Fibroblast of the aortic adventitia (primary cell): Measurements from ENCODE around the gene PPP2R2C. TPM values are rescaled to one million over a fixed set of nuclear protein-coding genes. Genes with fewer than 3 reads are reported as not detected.

ENCODE experiments used
- DNase-seq: peaks from one replicate; pipeline ENCODE4 v3.0.0-alpha.2; 2010; ENCODE audit warnings: low read depth
- H3K4me3 ChIP-seq: 2 replicates; pipeline ENCODE4 v1.5.1; 2011; ENCODE audit warnings: low read depth, mild to moderate bottlenecking, control low read depth, low read length, moderate library complexity
- CTCF ChIP-seq: IDR thresholded peaks from 2 replicates; pipeline ENCODE4 v1.5.1; 2011; ENCODE audit warnings: mild to moderate bottlenecking, low read length, control low read depth, inconsistent platforms; ENCODE audit not compliant: insufficient read depth
- total RNA-seq: library from RNA; depleted of rRNA; stranded (reverse); fragments of >200 nt; gene quantifications from 2 replicates; pipeline ENCODE4 v1.2.3, GENCODE V29; 2012; ENCODE audit warnings: low replicate concordance

Gene PPP2R2C
- total RNA-seq, 1 donor, result not detected

DNA sequence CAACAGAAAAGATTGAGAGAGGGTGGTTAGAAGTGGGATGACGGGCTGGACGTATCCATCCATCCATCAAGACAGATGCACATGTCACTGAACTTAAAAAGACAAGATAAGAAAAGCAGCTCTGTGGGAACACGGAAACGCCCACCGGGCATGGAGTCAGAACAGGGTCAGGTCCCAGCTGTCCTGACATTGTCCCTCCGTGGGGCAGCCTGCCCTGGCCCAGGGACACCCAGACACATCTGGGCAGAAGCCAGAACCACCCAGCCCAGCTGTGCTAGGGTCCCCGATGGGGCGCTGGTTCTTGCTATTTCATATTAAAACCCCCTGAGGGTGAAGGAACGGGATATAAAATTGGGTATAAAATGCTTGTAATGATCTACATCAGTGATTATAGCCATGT lies 88.5 kb downstream of the PPP2R2C start:
- no peak for TF ChIP-seq CTCF

DNA sequence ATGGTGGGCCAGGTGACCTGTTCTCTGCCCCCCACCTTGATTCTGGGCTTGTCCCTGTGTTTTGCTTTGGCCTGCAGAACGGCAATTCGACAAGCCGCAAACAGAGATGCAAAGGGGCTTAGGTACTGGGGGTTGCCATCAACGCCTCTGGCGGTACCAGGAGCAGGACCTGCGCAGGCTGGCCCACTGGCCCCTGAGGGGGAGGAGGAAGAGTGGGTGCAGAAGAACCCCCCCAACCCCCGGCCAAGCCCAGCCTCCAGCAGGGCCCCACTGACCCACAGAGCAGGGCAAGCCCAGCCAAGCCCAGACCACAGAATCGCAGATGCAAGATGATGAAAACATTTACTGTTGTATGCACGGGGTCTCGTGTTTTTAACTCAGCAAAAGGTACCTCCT lies 89.4 kb downstream of the PPP2R2C start:
- no peak for DNase-seq
- no peak for TF ChIP-seq CTCF
- no peak overlapping the region for H3K4me3 ChIP-seq

More for the DNA sequence above, 88.5 kb downstream of the PPP2R2C start:
- no peak for DNase-seq
- no peak overlapping the region for H3K4me3 ChIP-seq

DNA sequence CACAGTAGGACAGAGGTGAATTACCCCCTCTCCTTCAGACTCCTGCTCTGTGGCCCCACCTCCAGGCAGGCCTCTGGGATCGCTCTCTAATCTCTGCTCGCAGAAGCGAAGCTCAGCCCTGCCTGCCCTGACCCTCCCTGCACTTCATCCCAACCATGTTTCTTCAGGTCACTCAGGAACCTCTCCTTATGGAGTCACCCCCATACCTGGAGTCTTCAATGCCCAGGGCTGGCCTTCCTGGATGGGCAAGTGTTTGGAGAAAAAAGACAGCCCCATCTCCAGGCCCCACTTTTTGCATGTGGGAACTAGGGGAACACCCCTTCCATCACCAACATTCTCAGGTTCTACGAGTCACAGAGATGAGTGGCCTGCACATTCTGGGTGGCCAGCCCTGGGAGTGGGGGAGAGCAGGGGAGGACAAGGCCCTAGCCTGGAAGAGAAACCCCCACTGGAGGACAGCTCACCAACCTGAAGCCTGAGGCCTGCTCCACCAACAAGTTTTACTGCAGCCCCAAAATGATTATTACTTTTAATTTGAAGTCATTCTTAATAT lies 90.8 kb downstream of the PPP2R2C start:
- H3K4me3 ChIP-seq, result no peak overlapping the region
- TF ChIP-seq CTCF, result no peak
- no peak for DNase-seq

- TF ChIP-seq CTCF, result no peak
- DNase-seq, result no peak
- H3K4me3 ChIP-seq, result no peak overlapping the region
Measured at GRCh38 chr4:6380746-6381410, 91.5 kb downstream of the PPP2R2C start.

DNA sequence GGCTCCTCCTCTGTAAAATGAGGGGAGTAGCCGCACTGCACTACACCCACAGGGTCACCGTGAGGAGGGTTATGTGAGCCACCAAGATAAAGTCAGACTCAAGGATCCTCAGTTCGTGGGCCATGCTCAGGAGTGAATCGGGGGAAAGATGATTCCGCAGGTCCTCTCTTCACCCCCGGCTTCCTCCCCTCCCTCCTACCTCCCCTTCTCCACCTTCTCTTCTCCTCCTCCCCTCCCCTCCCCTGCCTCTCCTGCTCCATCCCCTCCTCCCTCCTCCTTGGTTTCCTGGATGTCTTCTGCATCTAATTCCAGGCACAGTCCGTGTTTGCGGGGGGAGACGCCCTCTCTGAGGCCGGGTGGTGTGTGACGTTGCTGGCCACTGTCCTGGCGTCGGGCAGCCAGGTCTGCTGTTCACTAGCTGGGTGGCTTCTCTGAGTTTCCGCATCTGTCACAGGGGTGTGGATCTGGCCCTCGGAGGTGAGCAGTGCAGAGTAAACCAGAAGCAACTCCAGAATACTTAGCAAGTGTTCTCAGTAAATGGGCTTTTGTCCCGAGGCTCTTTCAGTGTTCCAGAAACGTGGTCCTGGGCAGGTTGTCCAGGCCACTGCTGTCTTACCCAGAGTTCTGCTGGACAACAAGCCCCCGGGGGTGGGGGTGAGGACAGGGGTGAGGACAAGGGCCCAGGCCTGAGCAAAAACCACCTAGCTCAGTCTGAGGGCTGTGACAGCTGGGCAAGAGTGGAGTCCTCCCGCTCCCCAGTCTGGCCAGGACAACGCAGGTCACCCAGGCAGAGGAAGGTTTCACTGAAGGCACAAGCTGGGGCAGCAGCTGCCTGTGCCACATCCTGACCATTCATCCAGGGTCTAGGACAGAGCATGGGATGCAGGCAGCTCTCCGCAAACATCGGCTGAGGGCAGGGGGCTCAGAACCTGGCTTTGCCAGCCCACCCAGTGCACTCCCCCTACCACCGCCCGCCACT lies 92.4 kb downstream of the PPP2R2C start:
- H3K4me3 ChIP-seq, result no peak overlapping the region
- TF ChIP-seq CTCF, result no peak
- no peak for DNase-seq

DNA sequence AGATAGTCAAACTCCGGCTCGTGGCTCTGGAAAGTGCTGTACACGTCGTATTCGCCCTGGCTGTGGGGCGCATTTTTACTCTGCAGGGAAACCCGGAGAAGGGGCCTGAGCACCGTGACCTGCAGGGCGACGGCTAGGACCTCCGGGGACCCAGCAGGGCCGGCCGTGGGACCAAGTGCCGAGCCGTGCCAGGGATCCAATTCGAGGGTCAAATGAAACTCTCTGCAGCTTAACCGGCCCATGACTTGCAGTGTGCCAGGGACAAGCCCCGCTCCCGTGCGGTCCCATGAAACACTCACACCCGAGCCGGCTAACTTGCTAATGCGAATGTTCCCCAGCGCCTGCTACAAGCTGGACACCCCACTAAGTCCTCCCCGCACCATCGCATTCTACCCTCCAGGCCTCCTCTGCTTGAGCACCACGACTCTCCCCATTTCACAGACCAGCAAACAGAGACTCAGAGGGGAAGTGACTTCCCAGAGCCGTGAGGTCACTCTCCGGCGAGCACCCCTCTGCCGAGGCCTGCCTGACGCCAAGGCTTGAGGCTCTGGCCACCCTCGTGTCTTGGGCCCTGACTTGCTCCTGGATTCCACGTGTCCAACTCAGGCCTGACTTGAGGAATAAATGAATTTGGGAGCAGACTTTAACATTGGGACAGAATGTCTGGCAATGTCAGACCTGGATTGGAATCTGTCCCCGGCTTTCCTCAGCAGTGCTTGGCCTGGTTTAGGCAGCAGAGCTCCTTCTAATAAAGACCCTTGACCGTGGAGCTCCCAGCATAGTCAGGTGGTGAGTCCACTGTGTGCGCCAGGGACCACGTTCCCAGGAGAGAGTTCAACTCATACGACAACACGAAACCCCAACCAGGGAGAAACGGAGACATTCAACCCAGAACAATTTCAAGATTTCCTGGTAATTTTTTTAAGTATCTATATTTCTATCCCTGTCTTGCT lies 93.6 kb downstream of the PPP2R2C start:
- no peak for DNase-seq
- no peak for TF ChIP-seq CTCF
- H3K4me3 ChIP-seq, result no peak overlapping the region
